HG02884 (cell line): ENCODE results near the gene PCSK7.
"Not testable (repeated sequence)": the region's sequence is repeated elsewhere in the genome, so short reads cannot be mapped to it uniquely, and the experiment has no call there.

Source experiments
- ATAC-seq: cut with Tn5 transposase; IDR thresholded peaks from one replicate; pipeline ENCODE4 v1.9.1; 2021; ENCODE audit warnings: mild to moderate bottlenecking, moderate library complexity; ENCODE audit not compliant: unreplicated experiment

PCSK7 gene, protein sequence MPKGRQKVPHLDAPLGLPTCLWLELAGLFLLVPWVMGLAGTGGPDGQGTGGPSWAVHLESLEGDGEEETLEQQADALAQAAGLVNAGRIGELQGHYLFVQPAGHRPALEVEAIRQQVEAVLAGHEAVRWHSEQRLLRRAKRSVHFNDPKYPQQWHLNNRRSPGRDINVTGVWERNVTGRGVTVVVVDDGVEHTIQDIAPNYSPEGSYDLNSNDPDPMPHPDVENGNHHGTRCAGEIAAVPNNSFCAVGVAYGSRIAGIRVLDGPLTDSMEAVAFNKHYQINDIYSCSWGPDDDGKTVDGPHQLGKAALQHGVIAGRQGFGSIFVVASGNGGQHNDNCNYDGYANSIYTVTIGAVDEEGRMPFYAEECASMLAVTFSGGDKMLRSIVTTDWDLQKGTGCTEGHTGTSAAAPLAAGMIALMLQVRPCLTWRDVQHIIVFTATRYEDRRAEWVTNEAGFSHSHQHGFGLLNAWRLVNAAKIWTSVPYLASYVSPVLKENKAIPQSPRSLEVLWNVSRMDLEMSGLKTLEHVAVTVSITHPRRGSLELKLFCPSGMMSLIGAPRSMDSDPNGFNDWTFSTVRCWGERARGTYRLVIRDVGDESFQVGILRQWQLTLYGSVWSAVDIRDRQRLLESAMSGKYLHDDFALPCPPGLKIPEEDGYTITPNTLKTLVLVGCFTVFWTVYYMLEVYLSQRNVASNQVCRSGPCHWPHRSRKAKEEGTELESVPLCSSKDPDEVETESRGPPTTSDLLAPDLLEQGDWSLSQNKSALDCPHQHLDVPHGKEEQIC

DNA sequence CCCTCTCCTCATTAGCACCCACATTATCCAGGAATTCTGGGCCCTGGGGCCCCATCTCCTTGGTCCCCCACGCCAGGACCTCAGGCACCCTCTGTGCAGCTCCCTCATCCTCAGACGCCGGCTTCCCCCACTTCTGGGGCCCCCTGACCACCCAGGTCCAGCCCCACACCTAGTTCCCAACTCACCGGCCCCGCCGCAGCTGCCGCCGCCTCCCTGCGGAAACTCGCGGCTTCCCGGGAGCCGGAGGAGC is at the start of gene PCSK7:
Gene PCSK7, minus strand, starts transcription at position 232 of the 250 bp plus-strand sequence. CDS start 2,229 bp downstream, outside the sequence.
- no peak for ATAC-seq

DNA sequence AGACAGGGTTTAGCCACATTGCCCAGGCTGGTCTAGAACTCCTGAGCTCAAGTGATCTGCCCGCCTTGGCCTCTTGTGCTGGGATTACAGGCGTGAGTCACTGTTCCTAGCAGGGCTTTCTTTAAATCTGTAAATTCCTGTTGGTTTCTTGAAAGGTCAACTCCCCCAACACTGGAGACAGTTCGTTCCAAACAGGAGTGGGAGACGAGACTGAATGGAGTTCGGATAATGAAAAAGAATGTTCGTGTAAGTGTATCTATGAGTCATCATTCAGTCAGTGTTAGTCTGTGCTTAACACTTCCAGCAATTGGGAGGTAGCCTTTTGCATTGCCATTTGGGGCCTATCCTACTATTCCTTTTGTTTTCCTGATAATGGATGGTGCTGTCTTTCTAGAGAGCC is 49.3 kb upstream of the PCSK7 start:
- ATAC-seq = no peak

DNA sequence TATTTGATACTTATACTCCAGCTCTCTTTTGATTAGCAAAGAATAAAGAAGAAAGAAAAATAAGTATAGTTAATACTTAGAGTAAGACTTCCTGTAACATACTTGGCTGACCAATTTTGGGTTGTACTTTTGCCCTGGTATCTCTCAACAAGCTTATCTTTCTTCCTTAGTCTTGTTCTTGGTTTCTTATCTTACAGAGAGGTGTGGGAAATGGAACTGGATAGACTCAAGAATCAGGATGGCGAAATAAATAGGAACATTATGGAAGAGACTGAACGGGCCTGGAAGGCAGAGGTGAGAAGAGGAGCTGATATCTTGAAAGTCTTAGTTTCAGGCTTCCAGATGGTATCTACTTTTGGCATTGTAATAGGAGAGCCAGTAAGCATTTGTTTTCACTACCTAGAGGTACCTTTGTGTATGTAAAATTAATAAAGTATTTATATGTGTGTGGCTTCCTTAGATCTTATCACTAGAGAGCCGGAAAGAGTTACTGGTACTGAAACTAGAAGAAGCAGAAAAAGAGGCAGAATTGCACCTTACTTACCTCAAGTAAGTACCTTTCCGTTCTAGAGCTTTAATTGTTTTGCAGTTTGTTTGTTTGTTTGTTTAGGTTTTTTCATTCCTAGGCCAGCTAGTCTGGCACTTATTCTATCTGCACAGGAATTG is 48.0 kb upstream of the PCSK7 start:
- ATAC-seq = no peak

DNA sequence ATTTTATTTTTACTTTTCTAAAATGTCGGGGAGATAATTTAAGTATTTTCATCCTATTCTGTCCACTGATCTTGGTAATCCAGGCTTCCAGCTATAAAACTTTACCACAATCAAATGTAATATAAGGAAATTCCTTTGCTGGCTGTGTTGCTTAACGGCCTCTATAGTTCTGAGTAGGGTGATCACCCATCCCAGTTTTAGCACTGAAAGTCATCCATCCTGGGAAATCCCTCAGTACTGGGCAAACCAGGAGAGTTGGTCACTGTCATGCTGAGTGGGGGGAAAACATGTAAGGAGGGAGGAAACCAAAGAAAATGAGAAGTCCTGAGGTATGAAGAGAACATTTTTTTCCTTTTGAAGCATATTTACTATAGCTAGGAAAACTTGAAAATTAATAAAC is 46.5 kb upstream of the PCSK7 start:
- ATAC-seq = no peak

GRCh38 chr11:117273550-117274289 is 41.8 kb upstream of the PCSK7 start:
- no peak for ATAC-seq

DNA sequence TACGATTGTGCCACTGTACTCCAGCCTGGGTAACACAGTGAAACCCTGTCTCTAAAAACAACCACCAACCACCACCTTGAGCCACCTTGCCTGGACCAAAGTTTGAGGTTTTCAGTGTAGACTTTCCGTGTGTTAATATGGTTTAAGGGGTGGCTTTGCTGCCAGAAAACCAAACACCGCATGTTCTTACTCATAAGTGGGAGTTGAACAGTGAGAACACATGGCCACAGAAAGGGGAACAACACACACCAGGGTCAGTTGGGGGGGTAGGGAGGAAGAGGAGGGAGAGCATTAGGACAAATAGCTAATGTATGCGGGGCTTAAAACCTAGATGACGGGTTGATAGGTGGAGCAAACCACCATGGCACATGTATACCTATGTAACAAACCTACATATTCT is 40.3 kb upstream of the PCSK7 start:
- not testable (repeated sequence) for ATAC-seq

DNA sequence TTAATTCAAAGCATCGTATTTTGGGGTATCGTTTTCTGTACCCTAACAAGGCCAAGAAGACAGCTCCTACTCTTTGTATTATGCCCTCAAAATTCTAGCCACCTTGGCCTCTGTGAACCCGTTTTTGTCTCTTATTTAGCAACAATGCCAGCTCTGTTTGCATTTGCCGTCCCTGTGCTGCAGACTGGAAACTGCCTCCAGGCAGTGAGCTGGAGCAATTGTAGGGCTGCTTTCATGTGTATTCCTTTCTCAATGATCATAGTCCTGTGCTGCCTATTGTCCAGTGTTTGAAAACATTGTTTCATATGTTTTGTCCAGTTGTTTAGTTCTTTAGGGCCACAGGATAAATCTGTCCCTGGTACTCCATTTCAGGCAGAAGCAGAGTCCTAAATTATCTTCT is 39.3 kb upstream of the PCSK7 start:
- no peak for ATAC-seq

GRCh38 chr11:117269856-117270255 is 38.0 kb upstream of the PCSK7 start:
- ATAC-seq = no peak

GRCh38 chr11:117265745-117266144 is 33.9 kb upstream of the PCSK7 start:
- no peak for ATAC-seq

DNA sequence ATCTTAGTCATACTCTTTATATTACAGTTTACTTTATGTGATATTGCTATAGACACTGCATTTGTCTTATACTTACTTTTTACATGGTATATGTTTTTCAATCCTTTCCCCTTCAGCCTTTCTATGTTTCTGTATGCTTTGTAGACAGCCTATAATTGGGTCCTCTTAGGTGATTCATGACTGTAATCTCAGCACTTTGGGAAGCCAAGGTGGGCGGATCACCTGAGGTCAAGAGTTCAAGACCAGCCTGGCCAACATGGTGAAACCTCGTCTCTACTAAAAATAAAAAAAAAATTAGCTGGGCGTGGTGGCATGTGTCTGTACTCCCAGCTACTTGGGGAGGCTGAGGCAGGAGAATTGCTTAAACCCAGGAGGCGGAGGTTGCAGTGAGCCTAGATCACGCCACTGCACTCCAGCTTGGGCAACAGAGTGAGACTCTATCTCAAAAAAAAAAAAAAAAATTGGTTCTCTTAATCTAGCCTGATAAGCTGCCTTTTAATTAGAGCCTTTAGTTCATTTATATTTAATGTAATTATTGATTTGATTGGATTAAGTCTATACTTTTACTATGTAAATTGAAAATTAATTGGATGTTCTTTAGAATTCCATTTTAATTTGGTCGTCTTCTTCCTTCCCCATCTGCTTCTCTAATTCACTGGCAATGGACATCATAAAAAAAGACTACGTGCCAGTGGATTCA is 32.9 kb upstream of the PCSK7 start:
- ATAC-seq = not testable (repeated sequence)

DNA sequence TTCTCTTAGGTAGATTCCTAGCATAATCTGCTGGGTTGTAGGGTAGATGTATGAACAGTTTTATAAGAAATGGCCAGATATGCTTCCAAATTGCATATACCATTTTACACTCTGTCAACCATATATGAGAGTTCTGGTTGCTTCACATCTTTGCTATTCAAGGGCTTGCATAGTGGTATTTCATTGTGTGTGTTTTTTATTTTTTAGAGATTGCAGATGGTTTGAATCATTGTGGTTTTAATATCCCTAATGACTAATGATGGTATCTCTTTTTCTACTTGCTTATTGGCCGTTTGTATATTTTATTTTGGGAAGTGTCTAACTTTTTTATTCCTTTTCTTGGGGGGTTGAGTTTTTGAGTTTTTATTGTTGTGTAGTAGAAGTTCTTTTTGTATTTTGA is 27.5 kb upstream of the PCSK7 start:
- ATAC-seq = no peak

- no peak for ATAC-seq
Observed at GRCh38 chr11:117258576-117258975, 26.7 kb upstream of the PCSK7 start.

- ATAC-seq = no peak
Observed at GRCh38 chr11:117256573-117256972, 24.7 kb upstream of the PCSK7 start.

DNA sequence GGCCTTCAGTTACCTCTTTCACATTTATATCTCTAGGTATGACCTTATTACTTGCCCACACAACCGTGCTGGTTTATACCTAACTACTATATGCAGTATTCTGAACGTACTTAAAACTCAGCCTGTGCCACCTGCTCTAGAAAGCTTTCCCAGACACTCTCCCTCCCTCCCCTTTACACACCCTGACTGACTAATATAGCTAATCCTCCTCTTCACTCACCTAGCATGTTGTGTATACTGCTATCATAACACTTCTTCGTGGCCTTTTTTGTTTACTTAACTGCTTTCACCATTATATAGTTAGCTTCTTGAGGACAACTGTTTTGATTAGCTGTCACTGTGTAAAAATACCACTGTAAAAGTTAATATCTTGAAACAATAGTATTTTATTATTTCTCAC is 24.1 kb upstream of the PCSK7 start:
- no peak for ATAC-seq

DNA sequence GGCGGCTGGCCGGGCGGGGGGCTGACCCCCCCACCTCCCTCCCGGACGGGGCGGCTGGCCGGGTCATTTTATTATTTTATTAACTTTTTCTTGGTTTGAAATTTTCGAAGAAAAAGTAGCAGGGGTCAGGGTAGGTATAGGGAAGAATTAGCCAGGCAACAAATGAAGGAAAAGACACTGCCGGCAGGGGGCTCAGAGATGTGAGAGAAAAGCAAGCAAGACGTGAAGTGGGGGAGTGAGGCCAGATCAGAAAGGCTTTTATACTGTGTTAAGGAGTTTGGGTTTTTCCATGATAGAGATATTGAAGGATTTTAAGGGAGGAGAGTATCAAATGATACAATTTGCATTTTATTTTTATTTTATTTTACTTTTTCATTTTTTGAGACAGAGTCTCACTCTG is 19.6 kb upstream of the PCSK7 start:
- ATAC-seq = no peak

GRCh38 chr11:117249571-117249970 is 17.7 kb upstream of the PCSK7 start:
- ATAC-seq = no peak

DNA sequence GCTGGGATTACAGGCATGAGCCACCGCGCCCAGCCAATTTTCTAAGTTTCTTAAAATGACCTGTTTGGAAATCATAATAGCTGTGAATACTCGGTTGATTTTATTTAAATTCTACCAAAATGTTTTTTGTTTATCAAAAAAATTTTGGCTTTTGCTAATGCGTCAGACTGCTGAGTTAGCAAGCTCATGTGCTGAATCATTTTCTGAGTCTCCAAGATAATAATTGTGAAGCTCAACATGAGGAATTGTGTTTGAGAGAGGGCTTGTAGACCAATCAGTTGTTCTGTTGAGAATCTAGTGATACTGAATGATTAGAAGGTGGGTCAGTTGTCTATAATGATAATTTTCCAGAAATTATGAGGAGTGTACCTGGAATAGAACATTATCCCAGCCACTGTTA is 16.5 kb upstream of the PCSK7 start:
- ATAC-seq = no peak

- no peak for ATAC-seq
Observed at GRCh38 chr11:117239295-117239694, 7.4 kb upstream of the PCSK7 start.

DNA sequence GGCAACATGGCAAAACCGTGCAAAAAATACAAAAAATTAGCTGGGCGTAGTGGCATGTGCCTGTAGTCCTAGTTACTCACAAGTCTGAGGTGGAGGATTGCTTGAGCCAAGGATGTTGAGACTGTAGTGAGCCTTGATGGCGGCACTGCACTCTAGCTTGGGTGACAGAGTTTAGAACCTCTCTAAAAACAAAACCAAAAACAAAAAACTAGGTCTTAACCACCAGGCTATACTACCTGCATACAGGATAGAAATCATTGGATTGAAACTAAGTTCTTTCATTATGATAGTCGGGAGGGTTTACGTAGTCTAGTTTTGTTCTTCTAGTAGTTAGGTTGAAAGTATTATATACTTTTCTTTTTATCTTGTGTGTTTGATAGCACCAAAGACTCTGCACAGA is 6.3 kb upstream of the PCSK7 start:
- no peak for ATAC-seq

GRCh38 chr11:117232911-117233409 is 1.1 kb upstream of the PCSK7 start:
- no peak for ATAC-seq
